Keratinocyte (primary cell): ENCODE results near the gene TREH. TPM values are rescaled to one million over a fixed set of nuclear protein-coding genes. Genes with fewer than 3 reads are reported as not detected.

Experiments
- DNase-seq: peaks from one replicate; pipeline ENCODE4 v3.0.0-alpha.2; 2011; ENCODE audit warnings: low read depth, missing footprints, low spot score
- FAIRE-seq: peaks from 2 replicates; lab custom pipeline; 2011; peaks lifted over from hg19 to GRCh38; lab: Jason Lieb, UNC
- H2AFZ ChIP-seq: 2 replicates; pipeline ENCODE4 v1.6.0; 2012; ENCODE audit warnings: low read length, control low read depth, inconsistent platforms; ENCODE audit not compliant: control insufficient read depth
- H3K27ac ChIP-seq: 2 replicates; pipeline ENCODE4 v1.5.1; 2011; ENCODE audit warnings: low read length; ENCODE audit not compliant: control insufficient read depth, insufficient read depth
- H3K27me3 ChIP-seq: 3 replicates; pipeline ENCODE4 v1.6.0; 2011; ENCODE audit warnings: low read length; ENCODE audit not compliant: control insufficient read depth, insufficient read depth; ENCODE audit errors: extremely low read depth
- H3K36me3 ChIP-seq, 2 experiments: 2 replicates in 1 of 2; 3 replicates in 1 of 2; pipeline ENCODE4 v1.5.1; 2011; ENCODE audit warnings: low read length in 2 of 2, mild to moderate bottlenecking in 1 of 2; ENCODE audit not compliant: control insufficient read depth in 2 of 2, insufficient read depth in 2 of 2; ENCODE audit errors: extremely low read depth in 1 of 2
- H3K4me1 ChIP-seq: 3 replicates; pipeline ENCODE4 v1.5.1; 2011; ENCODE audit warnings: low read length; ENCODE audit not compliant: control insufficient read depth, insufficient read depth; ENCODE audit errors: extremely low read depth
- H3K4me2 ChIP-seq: 3 replicates; pipeline ENCODE4 v1.6.0; 2011; ENCODE audit warnings: low read depth, low read length; ENCODE audit not compliant: control insufficient read depth, insufficient read depth; ENCODE audit errors: extremely low read depth
- H3K4me3 ChIP-seq, 3 experiments: fragments of 200-600 bp in 1 of 3; sonication (generic) in 1 of 3; 2 replicates in 2 of 3; 3 replicates in 1 of 3; pipeline ENCODE4 v1.5.1; 2011 to 2016; ENCODE audit warnings: low read length in 3 of 3, mild to moderate bottlenecking in 3 of 3, control low read depth in 2 of 3, inconsistent platforms in 1 of 3, low read depth in 1 of 3, mixed read lengths in 1 of 3, mixed run types in 1 of 3, moderate library complexity in 1 of 3; ENCODE audit not compliant: control insufficient read depth in 2 of 3, insufficient read depth in 2 of 3; ENCODE audit errors: extremely low read depth in 1 of 3
- H3K79me2 ChIP-seq: 2 replicates; pipeline ENCODE4 v1.6.0; 2012; ENCODE audit warnings: low read length; ENCODE audit not compliant: control insufficient read depth, insufficient read depth
- H3K9ac ChIP-seq: 3 replicates; pipeline ENCODE4 v1.6.0; 2011; ENCODE audit warnings: low read length; ENCODE audit not compliant: control insufficient read depth, insufficient read depth; ENCODE audit errors: extremely low read depth
- H3K9me1 ChIP-seq: 3 replicates; pipeline ENCODE4 v1.6.0; 2011; ENCODE audit warnings: low read length; ENCODE audit not compliant: control insufficient read depth, insufficient read depth; ENCODE audit errors: extremely low read depth
- H3K9me3 ChIP-seq: 2 replicates; pipeline ENCODE4 v1.5.1; 2012; ENCODE audit warnings: low read depth, low read length; ENCODE audit not compliant: control insufficient read depth
- H4K20me1 ChIP-seq: 3 replicates; pipeline ENCODE4 v1.6.0; 2011; ENCODE audit warnings: low read length; ENCODE audit not compliant: control insufficient read depth, insufficient read depth; ENCODE audit errors: extremely low read depth
- EZH2 ChIP-seq: IDR thresholded peaks from one replicate; pipeline ENCODE4 v1.6.1; 2012; ENCODE audit warnings: inconsistent platforms, mild to moderate bottlenecking, low read length, moderate library complexity
- dilution Hi-C: fragments of 300-500 bp; cut with MboI; formaldehyde crosslinking; loops from one replicate; pipeline ENCODE4 v1.7.0; 2020; ENCODE audit warnings: low sequenced_read_pairs; ENCODE audit not compliant: extremely low pct_ligation_motif_present
- polyA plus RNA-seq, 5 experiments: library from polyadenylated mRNA; depleted of rRNA in 3 of 5; stranded (reverse) in 3 of 5; stranded (forward) in 1 of 5; unstranded in 1 of 5; fragments of >200 nt; gene quantifications; 1 replicate in 1 of 5; 2 replicates in 3 of 5; 3 replicates in 1 of 5; pipeline versions ENCODE4 v1.2.1 to v1.2.3, GENCODE V29; 2011 to 2012; ENCODE audit warnings: missing spikeins in 2 of 5, low read depth in 1 of 5, low replicate concordance in 1 of 5
- TF ChIP-seq, protein P1 (sequence below), 3 experiments: IDR thresholded peaks in 1 of 3; conservative IDR thresholded peaks in 1 of 3; optimal IDR thresholded peaks in 1 of 3; 2 replicates in 2 of 3; 3 replicates in 1 of 3; pipeline versions ENCODE3 to v1.5.1; 2011; ENCODE audit warnings: low read length in 3 of 3, mild to moderate bottlenecking in 3 of 3, moderate library complexity in 2 of 3, control low read depth in 1 of 3, inconsistent platforms in 1 of 3; ENCODE audit not compliant: insufficient read depth in 2 of 3; ENCODE audit errors: extremely low read depth in 1 of 3

Gene TREH
- polyA plus RNA-seq, 1 donor (not counting 4 experiments of a cell fraction or from before 2014, with no cell fraction given): not detected

DNA sequence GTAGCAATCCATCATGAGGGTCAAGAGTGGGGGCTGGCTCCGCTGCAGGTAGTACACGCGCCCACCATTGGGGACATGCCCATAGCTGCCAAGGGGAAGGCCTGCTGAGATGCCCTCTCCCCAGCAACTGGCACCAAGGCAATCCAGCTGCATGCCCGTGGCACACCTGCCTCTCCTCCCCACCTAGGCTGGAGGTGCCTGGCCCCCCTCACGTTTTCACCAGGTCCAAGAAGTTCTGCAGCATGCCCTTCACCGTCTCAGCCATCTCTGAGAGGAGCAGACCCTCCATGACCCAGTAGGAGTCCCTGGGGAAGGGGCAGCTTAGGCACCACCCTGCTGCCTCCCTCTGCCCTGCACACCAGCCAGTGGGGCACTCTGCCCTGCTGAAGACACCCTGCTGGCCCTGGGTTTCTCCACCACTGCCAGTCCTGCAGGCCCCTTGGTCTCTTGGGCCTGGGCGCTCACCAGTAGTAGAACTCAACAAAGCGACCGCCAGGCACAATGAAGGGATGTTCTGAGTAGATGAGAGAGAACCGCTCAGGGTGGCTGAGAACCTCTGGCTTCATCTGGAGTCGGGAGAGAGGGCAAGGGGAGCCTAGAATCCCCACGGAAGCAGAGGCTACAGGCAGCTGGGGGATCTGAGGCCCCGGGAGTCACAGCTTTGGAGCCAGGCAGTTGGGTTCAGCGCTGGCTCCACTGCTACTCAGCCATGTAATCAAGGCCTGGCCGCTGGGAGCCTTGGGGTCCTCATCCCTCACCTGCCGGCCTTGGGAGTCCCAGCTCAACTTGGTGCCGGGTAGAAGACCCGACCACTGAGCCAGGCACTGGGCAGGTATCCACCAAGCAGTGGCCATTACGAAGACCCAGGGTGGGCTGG lies 17.8 kb downstream of the TREH start:
- Histone ChIP-seq H3K36me3 (peaks cover 5% of the 10 kb centered on the region in 2 experiments), H3K27me3 (no peaks in the 10 kb centered on the region), H3K9ac (no peak overlapping the region), H3K27ac (no peak overlapping the region), H3K9me1 (no peaks in the 10 kb centered on the region), H3K79me2 (no peaks in the 10 kb centered on the region), H4K20me1 (peaks cover 7% of the 10 kb centered on the region), H3K4me1 (peaks cover 2% of the 10 kb centered on the region), H3K4me3 (no peak overlapping the region), H2AFZ (no peak overlapping the region), H3K9me3 (no peaks in the 10 kb centered on the region), H3K4me2 (no peak overlapping the region)
- dilution Hi-C loops: no loop called here
- DNase-seq (no peak), FAIRE-seq (no peak)
- no peak for TF ChIP-seq EZH2
- TF ChIP-seq, protein P1, sequence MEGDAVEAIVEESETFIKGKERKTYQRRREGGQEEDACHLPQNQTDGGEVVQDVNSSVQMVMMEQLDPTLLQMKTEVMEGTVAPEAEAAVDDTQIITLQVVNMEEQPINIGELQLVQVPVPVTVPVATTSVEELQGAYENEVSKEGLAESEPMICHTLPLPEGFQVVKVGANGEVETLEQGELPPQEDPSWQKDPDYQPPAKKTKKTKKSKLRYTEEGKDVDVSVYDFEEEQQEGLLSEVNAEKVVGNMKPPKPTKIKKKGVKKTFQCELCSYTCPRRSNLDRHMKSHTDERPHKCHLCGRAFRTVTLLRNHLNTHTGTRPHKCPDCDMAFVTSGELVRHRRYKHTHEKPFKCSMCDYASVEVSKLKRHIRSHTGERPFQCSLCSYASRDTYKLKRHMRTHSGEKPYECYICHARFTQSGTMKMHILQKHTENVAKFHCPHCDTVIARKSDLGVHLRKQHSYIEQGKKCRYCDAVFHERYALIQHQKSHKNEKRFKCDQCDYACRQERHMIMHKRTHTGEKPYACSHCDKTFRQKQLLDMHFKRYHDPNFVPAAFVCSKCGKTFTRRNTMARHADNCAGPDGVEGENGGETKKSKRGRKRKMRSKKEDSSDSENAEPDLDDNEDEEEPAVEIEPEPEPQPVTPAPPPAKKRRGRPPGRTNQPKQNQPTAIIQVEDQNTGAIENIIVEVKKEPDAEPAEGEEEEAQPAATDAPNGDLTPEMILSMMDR (optimal IDR thresholded peaks at IDR 0.05 in 1 of 3, IDR thresholded peaks at IDR 0.05 in 1 of 3, conservative IDR thresholded peaks at IDR 0.05 in 1 of 3; ENCODE audit: extremely low read depth in 1 of 3, insufficient read depth in 2 of 3, low read length in 3 of 3): no peak

DNA sequence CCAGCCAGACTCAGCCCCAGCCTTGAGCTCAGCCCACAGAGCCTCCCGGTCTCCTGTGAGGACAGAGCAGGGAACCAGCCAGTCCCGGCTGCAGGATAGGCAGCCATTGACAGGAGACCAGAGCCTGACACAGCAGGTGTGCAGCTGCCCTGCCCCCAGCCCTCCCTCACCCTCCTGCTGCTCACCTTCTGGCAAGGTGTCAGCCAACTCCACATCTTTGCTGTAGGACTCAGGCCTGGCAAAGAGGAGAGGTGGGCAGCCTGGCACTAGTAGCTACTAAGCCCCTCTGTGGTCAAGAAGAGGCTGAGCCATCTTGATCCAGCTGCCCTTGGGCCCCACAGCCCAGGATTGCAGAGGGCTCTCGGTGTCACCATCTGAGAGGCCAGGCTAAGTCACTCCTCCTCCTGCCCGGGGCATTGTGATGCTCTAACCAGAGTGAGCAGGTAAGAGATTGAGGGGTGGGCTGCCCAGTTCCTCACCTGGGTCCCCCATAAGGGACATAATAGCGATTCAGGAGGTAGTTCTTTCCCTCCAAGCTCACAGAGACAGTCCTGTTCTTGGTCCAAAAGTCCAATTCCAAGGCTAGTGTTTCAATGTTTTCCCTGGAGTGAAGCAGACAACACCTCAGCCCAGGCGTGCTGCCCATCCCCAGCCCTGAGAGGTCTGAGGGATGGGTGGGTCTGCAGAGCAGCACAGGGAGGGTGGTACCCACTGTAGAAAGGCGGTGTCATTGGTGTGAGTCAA lies 18.6 kb downstream of the TREH start:
- peaks cover 7% of the 10 kb centered on the region for H4K20me1 ChIP-seq
- no peak overlapping the region for H2AFZ ChIP-seq
- no peaks in the 10 kb centered on the region for H3K9me3 ChIP-seq
- no peaks in the 10 kb centered on the region for H3K27me3 ChIP-seq
- no peaks in the 10 kb centered on the region for H3K79me2 ChIP-seq
- H3K4me2 ChIP-seq: no peak overlapping the region
- H3K9me1 ChIP-seq: no peaks in the 10 kb centered on the region
- no peak overlapping the region for H3K9ac ChIP-seq
- H3K27ac ChIP-seq: no peak overlapping the region
- DNase-seq (no peak), FAIRE-seq (no peak)
- H3K36me3 ChIP-seq: peaks cover 5 to 9% of the 10 kb centered on the region in 2 experiments
- H3K4me1 ChIP-seq: peaks cover 2% of the 10 kb centered on the region
- no peak overlapping the region for H3K4me3 ChIP-seq
- dilution Hi-C loops: no loop called here
- no peak for TF ChIP-seq EZH2
- TF ChIP-seq, protein P1 (optimal IDR thresholded peaks at IDR 0.05 in 1 of 3, IDR thresholded peaks at IDR 0.05 in 1 of 3, conservative IDR thresholded peaks at IDR 0.05 in 1 of 3; ENCODE audit: extremely low read depth in 1 of 3, insufficient read depth in 2 of 3, low read length in 3 of 3): no peak
